IPS DF 4.7 (cell line): ENCODE measurements around the gene MIA2.
"Not testable (repeated sequence)": the region's sequence is repeated elsewhere in the genome, so short reads cannot be mapped to it uniquely, and the experiment has no call there.

ENCODE experiments used
- DNase-seq: peaks from one replicate; pipeline ENCODE4 v3.0.0-alpha.2; 2013; ENCODE audit warnings: low spot score; ENCODE audit errors: extremely low read depth

Gene MIA2

GRCh38 chr14:39341126-39341525 lies 107.4 kb downstream of the MIA2 start:
- DNase-seq, result not testable (repeated sequence)

GRCh38 chr14:39342768-39343167 lies 109.1 kb downstream of the MIA2 start:
- DNase-seq, result no peak

GRCh38 chr14:39343614-39344013 lies 109.9 kb downstream of the MIA2 start:
- DNase-seq, result no peak

- DNase-seq, result no peak
Measured at GRCh38 chr14:39350866-39351265, 117.2 kb downstream of the MIA2 start.

GRCh38 chr14:39351708-39352107 lies 118.0 kb downstream of the MIA2 start:
- DNase-seq, result no peak

GRCh38 chr14:39359069-39359468 lies 125.4 kb downstream of the MIA2 start:
- not testable (repeated sequence) for DNase-seq

GRCh38 chr14:39360316-39360715 lies 126.6 kb downstream of the MIA2 start:
- DNase-seq, result no peak

- not testable (repeated sequence) for DNase-seq
Measured at GRCh38 chr14:39361556-39361955, 127.8 kb downstream of the MIA2 start.

GRCh38 chr14:39364509-39364908 lies 130.8 kb downstream of the MIA2 start:
- DNase-seq, result no peak

GRCh38 chr14:39365354-39365753 lies 131.6 kb downstream of the MIA2 start:
- DNase-seq, result no peak

- DNase-seq, result no peak
Measured at GRCh38 chr14:39366460-39367386, 133.0 kb downstream of the MIA2 start.

GRCh38 chr14:39367387-39367751 lies 133.7 kb downstream of the MIA2 start:
- no peak for DNase-seq

GRCh38 chr14:39368261-39368959 lies 134.7 kb downstream of the MIA2 start:
- peak; percentile 72 for DNase-seq

GRCh38 chr14:39369029-39369428 lies 135.3 kb downstream of the MIA2 start:
- no peak for DNase-seq

- DNase-seq, result no peak
Measured at GRCh38 chr14:39370415-39370814, 136.7 kb downstream of the MIA2 start.

GRCh38 chr14:39372656-39373055 lies 138.9 kb downstream of the MIA2 start:
- no peak for DNase-seq

GRCh38 chr14:39374851-39375250 lies 141.1 kb downstream of the MIA2 start:
- no peak for DNase-seq

GRCh38 chr14:39376667-39377403 lies 143.1 kb downstream of the MIA2 start:
- DNase-seq, result no peak

- no peak for DNase-seq
Measured at GRCh38 chr14:39381366-39381765, 147.7 kb downstream of the MIA2 start.

- no peak for DNase-seq
Measured at GRCh38 chr14:39382463-39382862, 148.7 kb downstream of the MIA2 start.

GRCh38 chr14:39383026-39383660 lies 149.4 kb downstream of the MIA2 start:
- no peak for DNase-seq
